GM21723 (cell line): Measurements from ENCODE around the gene MPP7.
"Not testable (repeated sequence)": the region's sequence is repeated elsewhere in the genome, so short reads cannot be mapped to it uniquely, and the experiment has no call there.

Source experiments
- ATAC-seq: cut with Tn5 transposase; IDR thresholded peaks from one replicate; pipeline ENCODE4 v1.9.1; 2021; ENCODE audit warnings: mild to moderate bottlenecking, moderate library complexity; ENCODE audit not compliant: unreplicated experiment

Gene MPP7

DNA sequence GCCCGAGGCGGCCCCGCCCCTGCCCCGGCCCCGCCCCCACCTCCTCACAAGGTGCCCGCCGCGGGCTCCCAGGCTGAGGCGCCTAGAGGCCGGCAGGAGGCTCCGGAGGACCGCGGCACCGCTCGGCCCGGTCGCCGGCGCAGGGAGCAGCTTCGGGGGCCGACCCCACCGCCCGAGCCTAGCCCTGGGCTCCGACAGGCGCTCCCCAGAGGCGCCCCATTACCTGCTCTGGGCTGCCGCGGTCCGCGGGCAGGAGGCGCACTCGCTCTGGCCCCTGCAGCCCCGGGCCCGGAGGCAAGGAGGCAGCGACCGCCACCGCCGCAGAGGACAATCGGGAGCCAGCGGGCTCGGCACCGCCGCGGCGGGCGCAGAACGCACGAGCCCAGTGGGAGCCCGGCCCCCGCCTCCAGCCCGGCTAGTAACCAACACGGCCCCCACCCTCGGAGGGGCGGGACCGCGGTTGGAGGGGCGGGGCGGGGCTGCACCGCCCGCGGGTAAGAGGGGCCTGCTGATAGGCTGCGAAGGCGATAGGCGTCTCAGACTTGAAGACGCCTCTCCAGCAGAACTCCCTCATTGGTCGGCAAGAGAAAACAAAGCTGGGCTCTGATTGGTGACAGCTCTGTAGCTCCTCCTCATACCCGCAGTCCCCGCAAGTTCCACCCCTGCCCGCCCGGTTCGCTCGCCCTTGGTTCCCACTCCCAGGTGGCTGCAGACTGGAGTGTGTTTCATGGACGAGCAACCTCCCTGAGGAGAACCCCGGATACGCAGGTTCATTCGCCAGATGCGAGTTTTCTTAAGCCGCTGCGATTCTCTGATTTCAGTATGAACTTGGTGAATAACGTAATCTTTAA is at the start of gene MPP7:
Gene MPP7, minus strand, starts transcription at position 427 of the 851 bp plus-strand sequence. CDS start 64,460 bp downstream, outside the sequence.
- peak; percentile 99 for ATAC-seq

- no peak for ATAC-seq
Measured at GRCh38 chr10:28349892-28350291, 47.0 kb upstream of the MPP7 start.

DNA sequence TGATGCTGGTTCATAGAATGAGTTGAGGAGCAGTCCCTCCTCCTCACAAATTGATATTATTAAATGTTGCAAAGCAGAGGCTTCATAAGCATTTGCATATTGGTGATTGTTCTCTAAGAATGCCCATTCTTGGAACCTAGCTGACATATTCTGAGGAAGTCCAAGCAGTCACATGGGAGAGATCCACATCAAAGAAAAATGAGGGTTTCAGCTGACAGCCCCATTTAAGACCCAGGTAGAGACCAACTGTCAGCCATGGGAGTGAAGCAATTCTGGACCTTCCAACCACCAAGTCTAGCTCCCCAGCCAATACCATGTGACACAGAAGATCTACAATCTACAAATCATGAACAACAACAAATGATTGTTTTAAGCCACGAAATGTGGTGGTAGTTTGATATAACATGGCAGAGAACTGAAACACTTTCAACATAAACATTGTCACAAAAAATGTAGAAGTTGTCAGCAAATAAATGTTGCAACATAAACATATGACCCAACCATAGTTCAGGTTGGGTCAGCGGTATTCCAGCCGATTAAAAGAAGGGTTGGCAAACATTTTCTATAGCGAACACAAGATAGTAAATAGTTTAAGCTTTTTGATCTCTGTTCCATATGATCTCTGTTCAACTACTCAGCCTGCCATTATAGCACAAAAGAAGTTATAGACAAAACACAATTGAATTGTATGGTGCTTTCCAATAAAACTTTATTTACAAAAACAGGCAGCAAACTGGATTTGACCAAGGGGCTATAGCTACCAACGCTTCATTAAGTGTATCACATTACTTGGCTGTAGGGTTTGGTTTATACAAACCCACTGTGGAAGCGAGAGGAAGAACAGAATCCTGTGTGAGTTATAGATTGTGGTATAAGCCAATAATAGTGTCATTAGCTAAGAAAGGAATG is 41.4 kb upstream of the MPP7 start:
- ATAC-seq: no peak

- no peak for ATAC-seq
Measured at GRCh38 chr10:28343252-28343651, 40.4 kb upstream of the MPP7 start.

DNA sequence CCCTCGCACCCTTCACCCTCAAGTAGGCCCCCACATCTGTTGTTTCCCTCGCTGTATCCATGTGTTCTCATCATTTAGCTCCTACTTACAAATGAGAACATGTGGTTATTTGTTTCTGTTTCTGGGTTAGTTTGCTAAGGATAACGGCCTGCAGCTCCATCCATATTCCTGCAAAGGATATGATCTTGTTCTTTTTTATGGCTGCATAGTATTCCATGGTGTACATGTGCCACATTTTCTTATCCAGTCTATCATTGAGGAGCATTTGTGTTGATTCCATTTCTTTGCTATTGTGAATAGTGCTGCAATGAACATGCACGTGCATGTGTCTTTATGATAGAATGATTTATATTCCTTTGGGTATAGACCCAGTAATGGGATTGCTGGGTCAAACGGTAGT is 38.8 kb upstream of the MPP7 start:
- not testable (repeated sequence) for ATAC-seq

- ATAC-seq: no peak
Measured at GRCh38 chr10:28332726-28333125, 29.9 kb upstream of the MPP7 start.

DNA sequence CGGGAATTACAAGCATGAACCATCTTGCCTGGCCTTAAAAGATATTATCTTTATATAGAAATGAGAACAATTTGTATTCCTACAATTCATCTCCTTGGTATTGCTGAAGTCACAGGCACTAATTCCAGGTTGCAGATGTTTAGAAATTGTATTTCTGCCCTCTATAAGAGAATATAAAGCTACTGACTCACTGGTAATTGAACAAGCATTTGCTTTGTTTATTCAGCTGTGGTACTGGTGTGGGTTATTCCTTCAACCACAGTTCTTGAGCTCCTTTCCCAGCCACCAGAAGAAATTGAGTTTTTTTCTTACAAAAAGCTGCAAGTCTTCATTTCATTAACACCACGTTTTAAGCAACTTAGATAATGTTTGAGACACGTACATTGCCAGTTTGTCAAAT is 29.0 kb upstream of the MPP7 start:
- ATAC-seq: no peak

DNA sequence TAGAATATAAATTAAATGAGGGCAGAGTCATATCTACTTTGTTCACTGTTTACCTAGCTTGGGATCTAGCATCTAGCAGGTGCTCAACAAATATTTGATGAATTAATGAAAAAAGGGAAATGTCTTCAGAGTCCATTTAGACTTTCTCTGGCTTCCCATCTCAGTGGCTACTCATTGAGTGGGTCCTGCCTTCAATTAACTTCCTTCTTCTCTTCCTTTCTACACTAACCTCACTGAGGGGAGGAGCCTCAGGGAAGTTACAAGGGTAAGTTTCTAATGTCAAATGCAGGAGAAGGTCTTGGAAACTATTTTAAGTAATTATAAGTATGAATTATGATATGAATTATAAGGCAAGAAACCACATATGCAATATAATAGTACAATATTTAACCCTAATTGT is 28.2 kb upstream of the MPP7 start:
- no peak for ATAC-seq

- ATAC-seq: no peak
Measured at GRCh38 chr10:28328346-28328745, 25.5 kb upstream of the MPP7 start.

DNA sequence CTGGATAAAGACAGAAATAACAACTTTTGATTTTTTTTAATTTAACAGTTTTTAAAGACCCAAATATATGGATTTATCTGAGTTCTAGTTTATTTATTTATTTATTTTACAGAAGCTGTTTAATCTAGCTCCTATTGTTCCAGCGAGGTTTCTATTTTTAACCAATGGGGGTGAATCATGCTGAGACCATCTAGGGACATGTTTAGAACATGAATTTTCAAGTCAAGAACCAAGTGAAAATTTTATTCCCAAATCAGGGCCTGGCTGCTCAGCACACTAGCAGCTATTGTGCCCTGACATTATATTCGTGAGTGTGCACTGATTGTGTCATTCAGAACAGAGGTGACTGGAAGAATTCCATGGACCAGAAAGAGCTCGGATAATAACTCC is 24.6 kb upstream of the MPP7 start:
- ATAC-seq: no peak

GRCh38 chr10:28326516-28327490 is 23.9 kb upstream of the MPP7 start:
- no peak for ATAC-seq

- ATAC-seq: no peak
Measured at GRCh38 chr10:28320799-28321198, 17.9 kb upstream of the MPP7 start.

GRCh38 chr10:28320090-28320489 is 17.2 kb upstream of the MPP7 start:
- no peak for ATAC-seq

DNA sequence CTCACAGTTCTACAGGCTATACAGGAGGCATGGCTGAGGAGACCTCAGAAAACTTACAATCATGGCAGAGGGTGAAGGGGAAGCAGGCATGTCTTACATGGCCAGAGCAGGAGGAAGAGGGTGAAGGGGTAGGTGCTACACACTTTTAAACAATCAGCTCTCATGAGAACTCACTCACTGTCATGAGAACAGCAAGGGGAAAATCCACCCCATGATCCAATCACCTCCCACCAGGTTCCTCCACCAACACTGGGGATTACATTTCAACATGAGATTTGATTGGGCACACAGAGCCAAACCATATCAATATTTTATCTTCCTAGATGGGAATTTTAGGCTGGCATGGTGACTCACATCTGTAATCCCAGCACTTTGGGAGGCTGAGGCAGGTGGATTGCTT is 16.2 kb upstream of the MPP7 start:
- ATAC-seq: not testable (repeated sequence)

- no peak for ATAC-seq
Measured at GRCh38 chr10:28318626-28319025, 15.8 kb upstream of the MPP7 start.

DNA sequence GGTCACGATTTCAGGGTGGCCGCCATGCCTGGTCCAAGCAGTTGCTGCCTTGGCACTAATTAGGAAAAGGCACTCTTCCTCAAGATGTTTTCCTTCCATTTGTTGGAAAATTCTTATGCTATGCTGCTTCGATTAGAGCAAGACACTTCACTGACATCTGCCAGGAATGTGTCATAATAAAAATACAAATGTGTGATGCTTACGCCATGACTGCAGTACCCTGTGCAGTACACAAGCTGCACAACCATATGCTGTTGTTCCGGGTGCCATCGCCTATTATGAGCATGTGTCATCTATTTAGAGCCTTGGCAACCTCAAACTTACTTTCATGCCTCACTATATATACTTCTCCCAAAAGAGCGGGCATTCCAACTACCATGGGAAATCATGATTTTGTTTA is 14.9 kb upstream of the MPP7 start:
- ATAC-seq: no peak

- no peak for ATAC-seq
Measured at GRCh38 chr10:28316696-28317095, 13.8 kb upstream of the MPP7 start.

GRCh38 chr10:28315140-28315539 is 12.3 kb upstream of the MPP7 start:
- no peak for ATAC-seq

DNA sequence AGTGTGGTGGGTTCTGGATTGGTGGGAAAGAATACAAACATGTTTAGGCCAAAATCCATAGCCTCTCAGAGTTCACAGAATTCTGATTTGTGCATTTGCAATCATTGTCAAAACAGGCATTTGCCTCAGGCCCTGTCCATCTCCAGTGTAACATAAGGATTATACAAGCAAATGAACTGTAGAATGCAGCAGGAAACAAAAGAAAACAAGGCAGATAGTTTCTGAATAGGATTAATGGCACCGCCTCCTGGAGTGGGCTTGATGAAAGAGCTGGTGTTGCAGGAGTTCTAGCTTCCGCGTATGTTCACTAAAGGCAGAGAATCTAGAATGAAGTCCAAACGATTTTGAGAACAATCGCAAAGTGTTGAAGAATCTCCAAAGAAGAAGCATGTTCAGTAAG is 11.3 kb upstream of the MPP7 start:
- no peak for ATAC-seq

DNA sequence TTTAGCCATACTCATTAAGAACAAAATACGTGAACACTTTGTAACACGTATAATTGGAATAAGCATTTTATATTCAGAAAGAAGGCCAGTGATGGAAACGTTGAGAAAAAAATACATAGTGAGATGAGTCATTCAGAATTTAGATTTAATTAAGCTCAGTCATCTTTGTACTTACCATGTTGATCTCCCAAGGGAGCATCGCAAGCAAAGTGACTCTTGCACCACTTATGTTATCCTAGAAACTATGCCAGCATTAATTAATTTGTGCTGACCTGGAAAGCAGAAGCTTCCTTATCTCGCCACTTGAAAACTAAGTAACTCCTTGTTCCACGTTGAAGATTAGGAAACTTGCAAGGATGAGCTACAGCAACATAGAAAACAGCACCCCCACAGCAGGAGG is 9.7 kb upstream of the MPP7 start:
- no peak for ATAC-seq

- no peak for ATAC-seq
Measured at GRCh38 chr10:28311104-28311503, 8.2 kb upstream of the MPP7 start.
